H9 (cell line): ENCODE measurements around the gene HUWE1. TPM values are rescaled to one million over a fixed set of nuclear protein-coding genes. Genes with fewer than 3 reads are reported as not detected.

ENCODE experiments used
- DNase-seq: peaks from one replicate; pipeline ENCODE4 v3.0.0-alpha.2; 2017
- H2AFZ ChIP-seq: one replicate; pipeline ENCODE4 v1.6.1; 2013; ENCODE audit warnings: mild to moderate bottlenecking, low read length, control low read depth, moderate library complexity
- H2AK5ac ChIP-seq: 2 replicates; pipeline ENCODE4 v1.6.1; 2013; ENCODE audit warnings: low read length, control low read depth, mixed read lengths; ENCODE audit not compliant: insufficient read length
- H2BK120ac ChIP-seq: one replicate; pipeline ENCODE4 v1.6.1; 2013; ENCODE audit warnings: low read depth, mild to moderate bottlenecking, low read length, control low read depth, inconsistent platforms; ENCODE audit not compliant: poor library complexity, severe bottlenecking
- H2BK12ac ChIP-seq: 2 replicates; pipeline ENCODE4 v1.6.1; 2013; ENCODE audit warnings: low read length, control low read depth, mixed read lengths, low read depth; ENCODE audit not compliant: insufficient read length
- H2BK15ac ChIP-seq: 2 replicates; pipeline ENCODE4 v1.6.1; 2013; ENCODE audit warnings: low read depth, low read length, control low read depth
- H2BK20ac ChIP-seq: one replicate; pipeline ENCODE4 v1.6.1; 2013; ENCODE audit warnings: low read depth, mild to moderate bottlenecking, low read length, control low read depth, inconsistent platforms; ENCODE audit not compliant: poor library complexity, severe bottlenecking
- H2BK5ac ChIP-seq: 2 replicates; pipeline ENCODE4 v1.6.1; 2013; ENCODE audit warnings: low read length, control low read depth, mixed read lengths; ENCODE audit not compliant: insufficient read length
- H3K14ac ChIP-seq: 2 replicates; pipeline ENCODE4 v1.6.1; 2013; ENCODE audit warnings: low read length, control low read depth; ENCODE audit not compliant: insufficient read depth
- H3K18ac ChIP-seq: 2 replicates; pipeline ENCODE4 v1.6.1; 2013; ENCODE audit warnings: low read depth, mild to moderate bottlenecking, mixed read lengths, low read length, control low read depth; ENCODE audit not compliant: insufficient read length
- H3K23ac ChIP-seq: 2 replicates; pipeline ENCODE4 v1.6.1; 2013; ENCODE audit warnings: low read length, control low read depth, mixed read lengths, low read depth; ENCODE audit not compliant: insufficient read length
- H3K23me2 ChIP-seq: 2 replicates; pipeline ENCODE4 v1.6.1; 2013; ENCODE audit warnings: low read depth, mild to moderate bottlenecking, mixed read lengths, low read length, control low read depth; ENCODE audit not compliant: insufficient read length, poor library complexity, severe bottlenecking
- H3K27ac ChIP-seq: 2 replicates; pipeline ENCODE4 v1.5.1; 2013; ENCODE audit warnings: low read length, control low read depth, mixed read lengths, low read depth; ENCODE audit not compliant: insufficient read length
- H3K27me3 ChIP-seq: 2 replicates; pipeline ENCODE4 v1.6.1; 2013; ENCODE audit warnings: low read length, control low read depth, inconsistent platforms; ENCODE audit not compliant: insufficient read depth
- H3K4ac ChIP-seq: 2 replicates; pipeline ENCODE4 v1.6.1; 2013; ENCODE audit warnings: low read depth, mild to moderate bottlenecking, control low read depth, inconsistent platforms, low read length, moderate library complexity
- H3K4me1 ChIP-seq: 2 replicates; pipeline ENCODE4 v1.6.1; 2013; ENCODE audit warnings: low read length, control low read depth, inconsistent platforms; ENCODE audit not compliant: insufficient read depth
- H3K4me2 ChIP-seq: 2 replicates; pipeline ENCODE4 v1.6.1; 2013; ENCODE audit warnings: low read length, control low read depth, mixed read lengths; ENCODE audit not compliant: insufficient read length, insufficient read depth
- H3K56ac ChIP-seq: 2 replicates; pipeline ENCODE4 v1.6.1; 2013; ENCODE audit warnings: low read depth, mild to moderate bottlenecking, mixed read lengths, low read length, control low read depth; ENCODE audit not compliant: insufficient read length
- H3K79me1 ChIP-seq: 2 replicates; pipeline ENCODE4 v1.6.1; 2013; ENCODE audit warnings: low read depth, mild to moderate bottlenecking, moderate library complexity, low read length, control low read depth, inconsistent platforms; ENCODE audit not compliant: insufficient read depth, poor library complexity, severe bottlenecking
- H3K79me2 ChIP-seq: 2 replicates; pipeline ENCODE4 v1.6.1; 2013; ENCODE audit warnings: low read length, control low read depth, inconsistent platforms; ENCODE audit not compliant: insufficient read depth
- H3K9ac ChIP-seq: 2 replicates; pipeline ENCODE4 v1.6.1; 2013; ENCODE audit warnings: low read length, control low read depth, mixed read lengths; ENCODE audit not compliant: insufficient read length; ENCODE audit errors: extremely low read depth
- H3K9me3 ChIP-seq: one replicate; pipeline ENCODE4 v1.6.1; 2013; ENCODE audit warnings: low read depth, low read length, inconsistent platforms; ENCODE audit not compliant: control insufficient read depth
- H3T11ph ChIP-seq: one replicate; pipeline ENCODE4 v1.6.1; 2013; ENCODE audit warnings: mild to moderate bottlenecking, low read length, control low read depth, inconsistent platforms
- H4K20me1 ChIP-seq: one replicate; pipeline ENCODE4 v1.6.1; 2013; ENCODE audit not compliant: control insufficient read depth, insufficient read length, insufficient read depth
- H4K5ac ChIP-seq: 2 replicates; pipeline ENCODE4 v1.6.1; 2013; ENCODE audit warnings: low read depth, mild to moderate bottlenecking, mixed read lengths, low read length, control low read depth; ENCODE audit not compliant: insufficient read length
- H4K8ac ChIP-seq: replicated peaks from 2 replicates; pipeline ENCODE4 v1.6.1; 2013; ENCODE audit warnings: low read length, control low read depth, mixed read lengths, low read depth; ENCODE audit not compliant: insufficient read length
- H4K91ac ChIP-seq: 2 replicates; pipeline ENCODE4 v1.6.1; 2013; ENCODE audit warnings: low read depth, mild to moderate bottlenecking, moderate library complexity, mixed read lengths, low read length, control low read depth; ENCODE audit not compliant: insufficient read length
- H3K27ac Mint-ChIP-seq, 3 experiments: 2 replicates in 2 of 3; 3 replicates in 1 of 3; pipeline ENCODE4 v1.8.0; 2020 to 2021; ENCODE audit warnings: mixed read lengths in 3 of 3, mild to moderate bottlenecking in 1 of 3, moderate library complexity in 1 of 3
- H3K27me3 Mint-ChIP-seq: 2 replicates; pipeline ENCODE4 v1.8.0; 2021; ENCODE audit warnings: low read depth, mild to moderate bottlenecking, moderate library complexity, mixed read lengths
- H3K36me3 Mint-ChIP-seq, 3 experiments: 2 replicates in 2 of 3; 3 replicates in 1 of 3; pipeline ENCODE4 v1.8.0; 2020 to 2021; ENCODE audit warnings: low read depth in 3 of 3, mixed read lengths in 3 of 3; ENCODE audit not compliant: insufficient read depth in 1 of 3
- H3K4me1 Mint-ChIP-seq, 2 experiments: 2 replicates each; pipeline ENCODE4 v1.8.0; 2020; ENCODE audit warnings: mixed read lengths in 2 of 2
- H3K4me3 Mint-ChIP-seq, 2 experiments: 2 replicates in 1 of 2; 3 replicates in 1 of 2; pipeline ENCODE4 v1.8.0; 2020 to 2021; ENCODE audit warnings: mild to moderate bottlenecking in 2 of 2, mixed read lengths in 2 of 2, moderate library complexity in 1 of 2
- H3K9me3 Mint-ChIP-seq, 2 experiments: 2 replicates in 1 of 2; 3 replicates in 1 of 2; pipeline ENCODE4 v1.8.0; 2020; ENCODE audit warnings: mild to moderate bottlenecking in 2 of 2, mixed read lengths in 2 of 2, moderate library complexity in 1 of 2
- WGBS: extraction: QIAGEN DNeasy Blood & Tissue Kit; methylation state at CpG from one replicate; pipeline ENCODE4 v1.1.7; 2013; ENCODE audit warnings: missing lambda C conversion rate, low lambda C conversion rate, mixed read lengths; ENCODE audit not compliant: insufficient read length; ENCODE audit errors: extremely low coverage; 5-methylcytosine and 5-hydroxymethylcytosine counted together
- total RNA-seq: library from RNA; stranded (reverse); gene quantifications from 2 replicates; pipeline ENCODE4 v1.2.1, GENCODE V29; 2021
- TF ChIP-seq, protein P1 (sequence below): fragments of 200-600 bp; sonication (generic); conservative IDR thresholded peaks from 3 replicates; pipeline ENCODE4 v1.8.0; 2021; ENCODE audit warnings: antibody characterized with exemption, mild to moderate bottlenecking

The HUWE1 gene
- total RNA-seq, 1 experiment from 2014 or later, result 230 TPM

DNA sequence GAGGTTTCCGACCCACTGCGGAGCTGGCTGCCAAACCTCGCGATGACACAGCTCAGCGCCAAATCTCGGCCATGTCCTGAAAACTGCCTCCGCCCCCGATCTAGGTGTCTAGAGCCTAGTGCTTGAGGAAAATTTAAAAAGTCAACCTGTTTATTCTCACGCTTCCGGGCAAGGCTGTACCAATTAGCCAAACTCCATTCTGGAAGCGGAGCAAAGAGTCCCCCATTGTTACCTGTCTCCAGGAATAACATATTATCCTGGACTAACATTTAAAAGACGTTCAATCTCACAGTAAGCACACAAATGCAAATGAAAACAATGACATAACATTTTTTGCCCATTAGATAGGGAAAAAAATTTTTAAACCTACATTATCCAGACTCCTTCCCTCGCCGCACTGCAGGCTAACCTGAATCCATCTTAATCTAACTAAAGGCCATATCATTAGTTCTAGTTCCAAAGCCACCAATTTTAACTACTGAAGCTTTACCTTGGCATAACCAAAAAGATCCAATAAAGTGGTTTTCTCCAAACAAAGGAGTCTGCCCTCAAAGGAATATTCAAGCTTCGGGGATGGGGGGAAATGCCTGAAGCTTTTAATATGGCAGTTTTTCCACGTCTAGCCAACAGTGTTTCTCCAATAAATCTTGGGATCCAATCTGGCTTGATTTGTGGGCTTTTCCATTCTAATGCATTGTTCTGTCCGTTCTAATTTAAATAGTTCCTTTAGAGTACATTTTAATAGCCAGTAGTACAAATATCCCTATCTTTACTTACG is 1.9 kb downstream of the HUWE1 start:
- Histone ChIP-seq H3K4ac (no peak overlapping the region), H3K23me2 (peaks cover 6% of the 10 kb centered on the region), H3K4me2 (peak overlapping the region; percentile 41), H3K14ac (no peak overlapping the region), H4K5ac (no peak overlapping the region), H4K91ac (no peak overlapping the region), H2BK12ac (no peak overlapping the region), H3T11ph (no peak overlapping the region), H4K20me1 (no peaks in the 10 kb centered on the region), H2BK20ac (no peak overlapping the region), H3K27ac (peak overlapping the region; percentile 77), H3K27me3 (no peaks in the 10 kb centered on the region), H2BK120ac (no peak overlapping the region), H2AFZ (no peak overlapping the region), H2AK5ac (no peak overlapping the region), H3K79me2 (peaks cover 17% of the 10 kb centered on the region; the same call in 1 of the 2 replicates), H3K9ac (peak overlapping the region; percentile 82), H3K4me1 (no peaks in the 10 kb centered on the region), H2BK15ac (no peak overlapping the region), H3K23ac (no peak overlapping the region), H2BK5ac (no peak overlapping the region), H3K18ac (no peak overlapping the region), H4K8ac (no peak overlapping the region), H3K9me3 (peaks cover 4% of the 10 kb centered on the region), H3K56ac (no peak overlapping the region), H3K79me1 (no peaks in the 10 kb centered on the region)
- Mint-ChIP-seq H3K9me3 (peaks cover 67 to 74% of the 10 kb centered on the region in 2 experiments), H3K36me3 (peaks cover 25 to 32% (median 27%) of the 10 kb centered on the region in 3 experiments), H3K4me1 (peaks cover 5 to 14% of the 10 kb centered on the region in 2 experiments; a peak in 3 of 4 replicates), H3K27me3 (peaks cover 1% of the 10 kb centered on the region; the same call in 1 of the 2 replicates), H3K27ac (peak overlapping the region; percentile 93 to 99 (median 98)), H3K4me3 (peak overlapping the region; percentile 91 to 94)
- WGBS, result no CpG with 5 or more reads among the region's 18 CpGs
- TF ChIP-seq, protein P1, sequence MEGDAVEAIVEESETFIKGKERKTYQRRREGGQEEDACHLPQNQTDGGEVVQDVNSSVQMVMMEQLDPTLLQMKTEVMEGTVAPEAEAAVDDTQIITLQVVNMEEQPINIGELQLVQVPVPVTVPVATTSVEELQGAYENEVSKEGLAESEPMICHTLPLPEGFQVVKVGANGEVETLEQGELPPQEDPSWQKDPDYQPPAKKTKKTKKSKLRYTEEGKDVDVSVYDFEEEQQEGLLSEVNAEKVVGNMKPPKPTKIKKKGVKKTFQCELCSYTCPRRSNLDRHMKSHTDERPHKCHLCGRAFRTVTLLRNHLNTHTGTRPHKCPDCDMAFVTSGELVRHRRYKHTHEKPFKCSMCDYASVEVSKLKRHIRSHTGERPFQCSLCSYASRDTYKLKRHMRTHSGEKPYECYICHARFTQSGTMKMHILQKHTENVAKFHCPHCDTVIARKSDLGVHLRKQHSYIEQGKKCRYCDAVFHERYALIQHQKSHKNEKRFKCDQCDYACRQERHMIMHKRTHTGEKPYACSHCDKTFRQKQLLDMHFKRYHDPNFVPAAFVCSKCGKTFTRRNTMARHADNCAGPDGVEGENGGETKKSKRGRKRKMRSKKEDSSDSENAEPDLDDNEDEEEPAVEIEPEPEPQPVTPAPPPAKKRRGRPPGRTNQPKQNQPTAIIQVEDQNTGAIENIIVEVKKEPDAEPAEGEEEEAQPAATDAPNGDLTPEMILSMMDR, result no peak
- DNase-seq, result no peak
